H1 (cell line): ENCODE measurements around the gene SH3RF2. TPM values are rescaled to one million over a fixed set of nuclear protein-coding genes. Genes with fewer than 3 reads are reported as not detected.

Experiments
- CTCF ChIA-PET: fragments of 300-600 bp; sonication (Branson Sonifier 250); formaldehyde crosslinking; loops from one replicate; lab custom pipeline; 2021; ENCODE audit not compliant: partially characterized antibody; lab: Charles Lee
- POLR2A ChIA-PET: fragments of 300-600 bp; sonication (Branson Sonifier 250); formaldehyde crosslinking; loops from one replicate; lab custom pipeline; 2021; ENCODE audit warnings: inconsistent platforms; ENCODE audit not compliant: partially characterized antibody; lab: Charles Lee
- DNase-seq, 2 experiments: peaks; one replicate each; pipeline versions ENCODE4 v3.0.0 to v3.0.0-alpha.2; 2010 to 2022; ENCODE audit warnings: low spot score in 2 of 2, low read depth in 1 of 2, mixed read lengths in 1 of 2
- FAIRE-seq: peaks from 2 replicates; lab custom pipeline; 2011; peaks lifted over from hg19 to GRCh38; lab: Jason Lieb, UNC
- H2AFZ ChIP-seq: 2 replicates; pipeline ENCODE4 v1.8.1; 2012; ENCODE audit warnings: low read length, inconsistent platforms
- H2AK5ac ChIP-seq: 2 replicates; pipeline ENCODE4 v1.6.1; 2013; ENCODE audit warnings: low read depth, low read length
- H2BK120ac ChIP-seq: replicated peaks from 2 replicates; pipeline ENCODE3; 2013; ENCODE audit warnings: low read depth, low read length, inconsistent platforms
- H2BK12ac ChIP-seq: 2 replicates; pipeline ENCODE4 v1.6.1; 2013; ENCODE audit warnings: low read depth, low read length
- H2BK15ac ChIP-seq: 2 replicates; pipeline ENCODE4 v1.6.1; 2013; ENCODE audit warnings: low read length
- H2BK20ac ChIP-seq: 2 replicates; pipeline ENCODE4 v1.6.1; 2013; ENCODE audit warnings: low read length
- H2BK5ac ChIP-seq: 2 replicates; pipeline ENCODE4 v1.6.1; 2013; ENCODE audit warnings: low read depth, low read length
- H3K14ac ChIP-seq: 2 replicates; pipeline ENCODE4 v1.6.1; 2013; ENCODE audit warnings: inconsistent platforms; ENCODE audit not compliant: insufficient read length
- H3K18ac ChIP-seq: 2 replicates; pipeline ENCODE4 v1.6.1; 2013; ENCODE audit warnings: low read length; ENCODE audit errors: extremely low read depth
- H3K23ac ChIP-seq: 2 replicates; pipeline ENCODE4 v1.6.1; 2013; ENCODE audit warnings: inconsistent platforms; ENCODE audit not compliant: insufficient read length
- H3K23me2 ChIP-seq: 2 replicates; pipeline ENCODE4 v1.6.1; 2013; ENCODE audit warnings: low read depth, low read length
- H3K27ac ChIP-seq: 2 replicates; pipeline ENCODE4 v1.6.1; 2011; ENCODE audit warnings: low read depth, low read length, inconsistent platforms
- H3K27me3 ChIP-seq, 4 experiments: replicated peaks in 1 of 4; 1 replicate in 1 of 4; 2 replicates in 3 of 4; pipeline versions ENCODE4 v1.6.1 to v1.8.1; 2011 to 2013; ENCODE audit warnings: low read length in 3 of 4, mild to moderate bottlenecking in 3 of 4, inconsistent platforms in 2 of 4, mixed read lengths in 2 of 4, moderate library complexity in 1 of 4; ENCODE audit not compliant: control insufficient read depth in 3 of 4, insufficient read depth in 3 of 4; ENCODE audit errors: extremely low read depth in 1 of 4
- H3K36me3 ChIP-seq, 4 experiments: 2 replicates each; pipeline versions ENCODE4 v1.6.1 to v1.8.1; 2011 to 2013; ENCODE audit warnings: mild to moderate bottlenecking in 4 of 4, low read length in 3 of 4, moderate library complexity in 2 of 4, control low read depth in 1 of 4, inconsistent platforms in 1 of 4; ENCODE audit not compliant: insufficient read depth in 4 of 4, control insufficient read depth in 2 of 4
- H3K4ac ChIP-seq: replicated peaks from 2 replicates; pipeline ENCODE3; 2013; ENCODE audit warnings: low read length, low read depth, mixed read lengths, inconsistent platforms; ENCODE audit not compliant: insufficient read length
- H3K4me1 ChIP-seq, 4 experiments: replicated peaks in 1 of 4; 1 replicate in 1 of 4; 2 replicates in 3 of 4; pipeline versions ENCODE4 v1.6.1 to v1.8.1; 2011 to 2013; ENCODE audit warnings: low read length in 3 of 4, inconsistent platforms in 2 of 4, mixed read lengths in 1 of 4; ENCODE audit not compliant: insufficient read depth in 4 of 4, control insufficient read depth in 3 of 4
- H3K4me2 ChIP-seq, 2 experiments: 2 replicates each; pipeline versions ENCODE4 v1.6.1 to v1.8.1; 2011 to 2013; ENCODE audit warnings: low read depth in 2 of 2, low read length in 2 of 2, control low read depth in 1 of 2, inconsistent platforms in 1 of 2, mild to moderate bottlenecking in 1 of 2; ENCODE audit not compliant: insufficient read depth in 1 of 2
- H3K4me3 ChIP-seq, 4 experiments: fragments of 200-600, 300-600 bp in 1 of 4; sonication (generic), shearing (Covaris generic), sonication (Bioruptor Twin) in 1 of 4; 2 replicates each; pipeline versions ENCODE4 v1.5.1 to v1.8.1; 2011 to 2016; ENCODE audit warnings: low read length in 4 of 4, low read depth in 3 of 4, control low read depth in 2 of 4, inconsistent platforms in 2 of 4, mild to moderate bottlenecking in 2 of 4, mixed read lengths in 1 of 4, moderate library complexity in 1 of 4; ENCODE audit not compliant: insufficient read depth in 2 of 4; ENCODE audit errors: extremely low read depth in 1 of 4
- H3K56ac ChIP-seq: replicated peaks from 2 replicates; pipeline ENCODE3; 2013; ENCODE audit warnings: low read depth, mild to moderate bottlenecking, mixed read lengths, low read length, inconsistent platforms; ENCODE audit not compliant: insufficient read length
- H3K79me1 ChIP-seq: 2 replicates; pipeline ENCODE4 v1.6.1; 2013; ENCODE audit warnings: low read depth, low read length, control low read depth
- H3K79me2 ChIP-seq, 2 experiments: 2 replicates each; pipeline versions ENCODE4 v1.6.1 to v1.8.1; 2012 to 2013; ENCODE audit warnings: low read length in 2 of 2, mild to moderate bottlenecking in 2 of 2, inconsistent platforms in 1 of 2; ENCODE audit not compliant: insufficient read depth in 2 of 2, control insufficient read depth in 1 of 2
- H3K9ac ChIP-seq, 4 experiments: replicated peaks in 1 of 4; 1 replicate in 1 of 4; 2 replicates in 3 of 4; pipeline versions ENCODE4 v1.6.1 to v1.8.1; 2011 to 2013; ENCODE audit warnings: low read depth in 3 of 4, low read length in 3 of 4, control low read depth in 2 of 4, mild to moderate bottlenecking in 2 of 4, moderate library complexity in 2 of 4, inconsistent platforms in 1 of 4; ENCODE audit errors: extremely low read depth in 1 of 4
- H3K9me3 ChIP-seq, 2 experiments: 2 replicates each; pipeline versions ENCODE4 v1.6.1 to v1.8.1; 2012 to 2013; ENCODE audit warnings: mild to moderate bottlenecking in 2 of 2, moderate library complexity in 2 of 2, control low read depth in 1 of 2, inconsistent platforms in 1 of 2, low read depth in 1 of 2, low read length in 1 of 2, mixed read lengths in 1 of 2; ENCODE audit not compliant: insufficient read depth in 2 of 2
- H4K20me1 ChIP-seq, 2 experiments: replicated peaks in 1 of 2; 2 replicates each; pipeline versions ENCODE3 to v1.8.1; 2011 to 2013; ENCODE audit warnings: inconsistent platforms in 2 of 2, low read length in 2 of 2, mild to moderate bottlenecking in 1 of 2; ENCODE audit not compliant: insufficient read depth in 2 of 2, control insufficient read depth in 1 of 2
- H4K5ac ChIP-seq: 2 replicates; pipeline ENCODE4 v1.6.1; 2013; ENCODE audit warnings: low read length, low read depth, mixed read lengths, inconsistent platforms; ENCODE audit not compliant: insufficient read length
- H4K8ac ChIP-seq: 2 replicates; pipeline ENCODE4 v1.8.0; 2013; ENCODE audit warnings: mild to moderate bottlenecking, moderate library complexity, low read length, inconsistent platforms; ENCODE audit not compliant: insufficient read depth; ENCODE audit errors: extremely low read depth
- H4K91ac ChIP-seq: replicated peaks from 2 replicates; pipeline ENCODE3; 2013; ENCODE audit warnings: low read length, mixed read lengths, inconsistent platforms; ENCODE audit not compliant: insufficient read length
- CREB1 ChIP-seq: IDR thresholded peaks from 2 replicates; pipeline ENCODE4 v1.6.1; 2012; ENCODE audit warnings: inconsistent platforms
- EP300 ChIP-seq, 2 experiments: IDR thresholded peaks; 1 replicate in 1 of 2; 2 replicates in 1 of 2; pipeline ENCODE4 v1.6.1; 2011 to 2012; ENCODE audit warnings: low read depth in 2 of 2, low read length in 2 of 2, mild to moderate bottlenecking in 2 of 2, borderline replicate concordance in 1 of 2, inconsistent platforms in 1 of 2, moderate library complexity in 1 of 2
- GTF2F1 ChIP-seq: IDR thresholded peaks from 2 replicates; pipeline ENCODE4 v1.6.1; 2012; ENCODE audit warnings: low read depth, low read length, improper control_type of control experiment, borderline replicate concordance
- HDAC2 ChIP-seq, 2 experiments: fragments of 300-600 bp in 1 of 2; sonication (generic) in 1 of 2; IDR thresholded peaks; 2 replicates each; pipeline ENCODE4 v1.6.1; 2011 to 2012; ENCODE audit warnings: low read depth in 2 of 2, low read length in 2 of 2, mild to moderate bottlenecking in 2 of 2, moderate library complexity in 2 of 2, borderline replicate concordance in 1 of 2, inconsistent platforms in 1 of 2
- POLR2A ChIP-seq, 2 experiments: IDR thresholded peaks; 1 replicate in 1 of 2; 2 replicates in 1 of 2; pipeline ENCODE4 v1.6.1; 2011; ENCODE audit warnings: low read depth in 2 of 2, low read length in 2 of 2, mild to moderate bottlenecking in 2 of 2; ENCODE audit errors: control extremely low read depth in 1 of 2
- RAD21 ChIP-seq, 2 experiments: IDR thresholded peaks in 1 of 2; conservative IDR thresholded peaks in 1 of 2; 2 replicates each; pipeline ENCODE4 v1.6.1; 2011; ENCODE audit warnings: low read depth in 2 of 2, low read length in 2 of 2, improper control_type of control experiment in 1 of 2, inconsistent platforms in 1 of 2, mild to moderate bottlenecking in 1 of 2, moderate library complexity in 1 of 2
- SIRT6 ChIP-seq: IDR thresholded peaks from one replicate; pipeline ENCODE4 v1.7.1; 2012; ENCODE audit warnings: low read length, inconsistent platforms
- SUZ12 ChIP-seq: fragments of 200-600 bp; sonication (generic); IDR thresholded peaks from 2 replicates; pipeline ENCODE4 v1.6.1; 2012; ENCODE audit warnings: mild to moderate bottlenecking, inconsistent platforms, low read length, moderate library complexity, mixed read lengths
- TCF12 ChIP-seq: IDR thresholded peaks from 2 replicates; pipeline ENCODE4 v1.6.1; 2011; ENCODE audit warnings: low read depth, mild to moderate bottlenecking, low read length
- TEAD4 ChIP-seq: IDR thresholded peaks from 2 replicates; pipeline ENCODE4 v1.6.1; 2012; ENCODE audit warnings: low read depth, low read length, inconsistent platforms, mixed read lengths
- WGBS, 2 experiments: shearing (Covaris generic) in 1 of 2; methylation state at CpG; one replicate each; pipeline versions ENCODE4 v1.1.6 to v1.1.7; 2013 to 2015; ENCODE audit warnings: low lambda C conversion rate in 2 of 2, mixed read lengths in 2 of 2, inconsistent platforms in 1 of 2, low coverage in 1 of 2, missing lambda C conversion rate in 1 of 2; ENCODE audit not compliant: insufficient replicate concordance in 2 of 2, insufficient coverage in 1 of 2, insufficient read length in 1 of 2; ENCODE audit errors: extremely low coverage in 1 of 2, missing lambda C conversion rate in 1 of 2; 5-methylcytosine and 5-hydroxymethylcytosine counted together
- polyA plus RNA-seq, 7 experiments: library from polyadenylated mRNA; depleted of rRNA in 3 of 7; stranded (reverse) in 5 of 7; unstranded in 2 of 7; fragments of >200 nt in 5 of 7; fragments of 200-250 nt in 2 of 7; gene quantifications; 1 replicate in 5 of 7; 2 replicates in 1 of 7; 4 replicates in 1 of 7; pipeline versions ENCODE4 v1.2.1 to v1.2.3, GENCODE V29; 2011 to 2013; ENCODE audit warnings: missing spikeins in 2 of 7, mixed read lengths in 2 of 7
- total RNA-seq: library from RNA; stranded (reverse); fragmentation: NEBNext Ultra II Directional; extraction: Animal tissue kit (Norgen Biotek cat#: 25700); gene quantifications from 2 replicates; pipeline ENCODE4 v1.2.1, GENCODE V29; 2021

Gene SH3RF2
- total and polyA plus RNA-seq, 2 of the 8 experiments (the other 6 are each of a cell fraction or from before 2014, with no cell fraction given), result 0.80 to 0.95 TPM

GRCh38 chr5:145982572-145983318 lies 46.4 kb downstream of the SH3RF2 start:
- Histone ChIP-seq H3K36me3 (no peaks in the 10 kb centered on the region), H3K4ac (no peak overlapping the region), H3K9ac (no peak overlapping the region), H3K23me2 (no peaks in the 10 kb centered on the region), H3K9me3 (no peaks in the 10 kb centered on the region), H2AK5ac (no peak overlapping the region), H3K27me3 (no peaks in the 10 kb centered on the region), H3K23ac (no peak overlapping the region), H4K5ac (no peak overlapping the region), H3K56ac (no peak overlapping the region), H4K8ac (no peak overlapping the region), H3K4me2 (no peak overlapping the region), H3K27ac (no peak overlapping the region), H3K14ac (no peak overlapping the region), H3K79me1 (no peaks in the 10 kb centered on the region), H4K20me1 (no peaks in the 10 kb centered on the region), H3K4me3 (no peak overlapping the region), H4K91ac (no peak overlapping the region), H2BK5ac (no peak overlapping the region), H2BK15ac (no peak overlapping the region), H3K79me2 (no peaks in the 10 kb centered on the region), H3K4me1 (peaks cover 0 to 7% (median 3%) of the 10 kb centered on the region in 4 experiments; a peak in 2 of 7 replicates), H2BK20ac (no peak overlapping the region), H2AFZ (no peak overlapping the region), H2BK12ac (no peak overlapping the region), H3K18ac (no peak overlapping the region), H2BK120ac (no peak overlapping the region)
- ChIA-PET POLR2A (no interaction called here), CTCF (interaction anchor here (0.6 to 5.9 kb wide), 13 partner anchors 9 to 157 kb away, joined by 3 to 54 read pairs (median 4); no protein-coding TSS in a partner anchor)
- DNase-seq (no peak), FAIRE-seq (no peak)
- TF ChIP-seq GTF2F1 (no peak), POLR2A (IDR thresholded peaks at IDR 0.05; ENCODE audit: control extremely low read depth in 1 of 2, low read depth in 2 of 2, low read length in 2 of 2) (no peak), RAD21 (IDR thresholded peaks at IDR 0.05 in 1 of 2, conservative IDR thresholded peaks at IDR 0.05 in 1 of 2; ENCODE audit: low read depth in 2 of 2, low read length in 2 of 2) (no peak), SUZ12 (no peak), TEAD4 (no peak), HDAC2 (IDR thresholded peaks at IDR 0.05; ENCODE audit: borderline replicate concordance in 1 of 2, low read depth in 2 of 2, low read length in 2 of 2) (no peak), SIRT6 (no peak), TCF12 (no peak), CREB1 (no peak), EP300 (IDR thresholded peaks at IDR 0.05; ENCODE audit: borderline replicate concordance in 1 of 2, low read depth in 2 of 2, low read length in 2 of 2) (no peak)
- 96% methylated on average over 3 of the region's 3 CpGs; no CpG with 5 or more reads in 1 of the 2 experiments for WGBS, 2 experiments
